ENCODE data around the gene DCK. TPM values are rescaled to one million over a fixed set of nuclear protein-coding genes. Genes with fewer than 3 reads are reported as not detected.

DCK gene
- total RNA-seq, 1 donor from 2014 or later = 57.1 TPM

DNA sequence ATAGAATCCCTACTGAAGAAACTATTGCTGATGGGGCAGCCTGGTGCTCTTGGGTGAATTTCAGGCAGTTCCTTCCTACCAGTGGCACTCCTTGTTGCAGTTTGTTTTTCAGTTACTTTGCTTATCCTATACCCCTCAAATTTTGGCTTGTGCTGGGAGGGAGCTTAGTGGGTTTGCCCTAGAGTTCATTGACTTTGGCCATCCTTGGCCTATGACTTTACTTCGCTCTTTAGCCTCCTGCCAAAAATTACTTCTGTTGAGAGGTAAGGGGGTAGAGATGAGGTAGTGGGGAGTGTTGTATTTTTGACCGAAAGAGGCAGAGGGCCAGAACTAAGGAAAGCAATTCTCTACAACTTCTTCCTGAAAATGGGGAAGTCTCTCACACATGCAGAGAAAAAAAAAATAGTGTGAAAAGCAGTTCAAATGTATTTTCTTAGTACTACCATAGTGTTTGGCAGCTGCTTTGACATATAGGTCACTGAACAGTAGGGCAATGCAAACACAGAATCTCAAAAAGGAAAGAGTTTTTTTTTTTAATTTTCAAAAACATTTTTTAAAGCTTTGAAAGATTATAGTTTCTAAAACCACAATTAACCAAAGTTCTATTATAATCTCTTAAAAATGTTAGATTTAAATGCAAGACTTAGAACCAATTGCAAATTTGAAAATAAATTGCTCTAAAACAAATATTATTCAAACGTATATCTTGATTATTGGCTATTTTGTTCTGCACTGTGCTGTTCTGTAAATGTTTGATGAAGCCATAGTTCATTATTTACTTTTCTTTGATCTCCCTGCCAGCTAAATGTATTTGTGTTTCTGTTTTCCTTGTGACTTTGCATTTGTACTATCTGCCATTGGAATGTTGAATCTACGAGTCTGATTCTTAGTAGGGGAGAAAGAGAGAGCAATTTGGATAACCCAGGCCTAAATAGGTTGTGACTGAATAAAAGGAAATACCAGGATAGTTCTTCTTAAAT is 73.6 kb downstream of the DCK start:
- Histone ChIP-seq H3F3A (ENCODE audit: low read depth) (no peaks in the 10 kb centered on the region), H2AFZ (replicated peaks) (no peak overlapping the region), H3K79me2 (ENCODE audit: low read depth) (no peaks in the 10 kb centered on the region), H4K20me1 (ENCODE audit: low read depth) (no peaks in the 10 kb centered on the region), H3K27me3 (no peaks in the 10 kb centered on the region), H3K9me3 (ENCODE audit: low read depth) (no peaks in the 10 kb centered on the region), H3K9ac (no peak overlapping the region), H3K27ac (no peak overlapping the region), H3K4me3 (no peak overlapping the region), H3K4me2 (no peak overlapping the region), H3K4me1 (no peaks in the 10 kb centered on the region), H3K36me3 (no peaks in the 10 kb centered on the region)
- no peaks in the 10 kb centered on the region for H3K36me3 Mint-ChIP-seq
- no peak overlapping the region for H3K4me3 Mint-ChIP-seq
- H3K27ac Mint-ChIP-seq = no peak overlapping the region
- DNase-seq (ENCODE audit: low spot score) = no peak
- H3K4me1 Mint-ChIP-seq = no peaks in the 10 kb centered on the region
- H3K9me3 Mint-ChIP-seq = no peaks in the 10 kb centered on the region
- H3K27me3 Mint-ChIP-seq (ENCODE audit: insufficient read depth, low read depth) = no peaks in the 10 kb centered on the region
- no peak for TF ChIP-seq EZH2 (IDR thresholded peaks at IDR 0.05)
- no peak for TF ChIP-seq EZH2phosphoT487 (IDR thresholded peaks at IDR 0.05)
- TF ChIP-seq, protein P1, sequence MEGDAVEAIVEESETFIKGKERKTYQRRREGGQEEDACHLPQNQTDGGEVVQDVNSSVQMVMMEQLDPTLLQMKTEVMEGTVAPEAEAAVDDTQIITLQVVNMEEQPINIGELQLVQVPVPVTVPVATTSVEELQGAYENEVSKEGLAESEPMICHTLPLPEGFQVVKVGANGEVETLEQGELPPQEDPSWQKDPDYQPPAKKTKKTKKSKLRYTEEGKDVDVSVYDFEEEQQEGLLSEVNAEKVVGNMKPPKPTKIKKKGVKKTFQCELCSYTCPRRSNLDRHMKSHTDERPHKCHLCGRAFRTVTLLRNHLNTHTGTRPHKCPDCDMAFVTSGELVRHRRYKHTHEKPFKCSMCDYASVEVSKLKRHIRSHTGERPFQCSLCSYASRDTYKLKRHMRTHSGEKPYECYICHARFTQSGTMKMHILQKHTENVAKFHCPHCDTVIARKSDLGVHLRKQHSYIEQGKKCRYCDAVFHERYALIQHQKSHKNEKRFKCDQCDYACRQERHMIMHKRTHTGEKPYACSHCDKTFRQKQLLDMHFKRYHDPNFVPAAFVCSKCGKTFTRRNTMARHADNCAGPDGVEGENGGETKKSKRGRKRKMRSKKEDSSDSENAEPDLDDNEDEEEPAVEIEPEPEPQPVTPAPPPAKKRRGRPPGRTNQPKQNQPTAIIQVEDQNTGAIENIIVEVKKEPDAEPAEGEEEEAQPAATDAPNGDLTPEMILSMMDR (IDR thresholded peaks at IDR 0.05) = no peak

DNA sequence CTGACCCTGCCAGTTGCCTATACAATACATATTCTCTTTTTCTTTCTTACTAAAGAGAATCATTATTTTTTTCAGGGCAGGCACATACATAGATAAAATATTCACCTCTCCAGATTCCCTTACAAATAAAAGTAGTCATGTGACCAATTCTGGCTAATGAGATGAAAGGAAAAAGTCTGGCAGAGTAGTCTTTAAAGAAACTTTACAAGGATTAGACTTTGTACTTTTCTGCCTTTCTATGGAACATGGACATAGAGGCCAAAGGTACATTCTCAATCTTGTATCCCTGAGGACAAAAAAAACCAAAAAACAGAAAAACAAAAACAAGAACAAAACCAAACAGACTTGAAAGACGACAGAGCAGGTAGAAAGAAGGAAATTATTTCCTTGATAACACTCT is 75.6 kb downstream of the DCK start:
- Histone ChIP-seq H3K27ac (no peak overlapping the region), H3K36me3 (no peaks in the 10 kb centered on the region), H3K27me3 (no peaks in the 10 kb centered on the region), H4K20me1 (ENCODE audit: low read depth) (no peaks in the 10 kb centered on the region), H3K4me2 (no peak overlapping the region), H3K4me3 (no peak overlapping the region), H3K4me1 (no peaks in the 10 kb centered on the region), H2AFZ (replicated peaks) (no peak overlapping the region), H3K9me3 (ENCODE audit: low read depth) (no peaks in the 10 kb centered on the region), H3K79me2 (ENCODE audit: low read depth) (no peaks in the 10 kb centered on the region), H3F3A (ENCODE audit: low read depth) (no peaks in the 10 kb centered on the region), H3K9ac (no peak overlapping the region)
- H3K4me1 Mint-ChIP-seq = peaks cover 3% of the 10 kb centered on the region
- H3K36me3 Mint-ChIP-seq = no peaks in the 10 kb centered on the region
- H3K27ac Mint-ChIP-seq = no peak overlapping the region
- H3K27me3 Mint-ChIP-seq (ENCODE audit: insufficient read depth, low read depth) = no peaks in the 10 kb centered on the region
- no peaks in the 10 kb centered on the region for H3K9me3 Mint-ChIP-seq
- no peak for TF ChIP-seq EZH2 (IDR thresholded peaks at IDR 0.05)
- TF ChIP-seq, protein P1 (IDR thresholded peaks at IDR 0.05) = no peak
- no peak for TF ChIP-seq EZH2phosphoT487 (IDR thresholded peaks at IDR 0.05)
- DNase-seq (ENCODE audit: low spot score) = no peak
- H3K4me3 Mint-ChIP-seq = no peak overlapping the region

DNA sequence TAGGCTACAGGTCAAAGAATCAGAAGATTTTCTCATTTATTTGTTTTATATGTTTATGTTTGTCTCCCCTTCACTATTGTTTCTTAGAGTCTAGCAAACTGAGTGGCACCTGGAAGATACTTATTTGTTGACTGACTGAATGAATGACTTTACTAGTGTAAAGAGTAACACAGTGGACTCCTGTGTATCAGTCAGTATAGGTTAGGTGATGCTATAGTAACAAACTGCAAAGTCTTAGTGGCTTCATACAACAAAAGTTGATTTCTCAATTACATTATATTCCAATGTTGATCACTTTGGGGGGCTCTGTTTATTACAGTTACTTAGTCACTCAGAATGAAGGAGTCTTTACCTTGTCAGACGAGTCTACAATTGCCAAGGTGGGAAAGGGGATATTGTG is 76.6 kb downstream of the DCK start:
- Histone ChIP-seq H3K9ac (no peak overlapping the region), H3F3A (ENCODE audit: low read depth) (no peaks in the 10 kb centered on the region), H3K9me3 (ENCODE audit: low read depth) (no peaks in the 10 kb centered on the region), H4K20me1 (ENCODE audit: low read depth) (no peaks in the 10 kb centered on the region), H3K79me2 (ENCODE audit: low read depth) (no peaks in the 10 kb centered on the region), H3K27me3 (no peaks in the 10 kb centered on the region), H3K4me1 (no peaks in the 10 kb centered on the region), H3K4me2 (no peak overlapping the region), H3K27ac (no peak overlapping the region), H2AFZ (replicated peaks) (no peak overlapping the region), H3K4me3 (no peak overlapping the region), H3K36me3 (no peaks in the 10 kb centered on the region)
- H3K27me3 Mint-ChIP-seq (ENCODE audit: insufficient read depth, low read depth) = no peaks in the 10 kb centered on the region
- DNase-seq (ENCODE audit: low spot score) = no peak
- H3K9me3 Mint-ChIP-seq = no peaks in the 10 kb centered on the region
- H3K4me3 Mint-ChIP-seq = no peak overlapping the region
- no peak for TF ChIP-seq EZH2phosphoT487 (IDR thresholded peaks at IDR 0.05)
- no peak for TF ChIP-seq EZH2 (IDR thresholded peaks at IDR 0.05)
- TF ChIP-seq, protein P1 (IDR thresholded peaks at IDR 0.05) = no peak
- H3K4me1 Mint-ChIP-seq = peaks cover 12% of the 10 kb centered on the region
- no peaks in the 10 kb centered on the region for H3K36me3 Mint-ChIP-seq
- H3K27ac Mint-ChIP-seq = no peak overlapping the region
